Suprapubic skin (tissue), 4 donors: ENCODE measurements around the gene GLT8D2. TPM values are rescaled to one million over a fixed set of nuclear protein-coding genes. Genes with fewer than 3 reads are reported as not detected.

Experiments used
- DNase-seq, 2 donors: peaks; one replicate each; pipeline ENCODE4 v3.0.0-alpha.2; 2019; ENCODE audit warnings: low spot score in 2 of 2
- H3K27ac ChIP-seq: fragments of 200-600 bp; sonication (generic); one replicate; pipeline ENCODE4 v1.5.1; 2019
- H3K27me3 ChIP-seq: fragments of 200-600 bp; sonication (generic); one replicate; pipeline ENCODE4 v1.5.1; 2019
- H3K36me3 ChIP-seq: fragments of 200-600 bp; sonication (generic); one replicate; pipeline ENCODE4 v1.5.1; 2019
- H3K4me1 ChIP-seq: fragments of 200-600 bp; sonication (generic); one replicate; pipeline ENCODE4 v1.5.1; 2019
- H3K4me3 ChIP-seq: fragments of 200-600 bp; sonication (generic); one replicate; pipeline ENCODE4 v1.5.1; 2019; ENCODE audit warnings: mild to moderate bottlenecking
- H3K9me3 ChIP-seq: fragments of 200-600 bp; sonication (generic); one replicate; pipeline ENCODE4 v1.5.1; 2019
- EP300 ChIP-seq: sonication (generic); formaldehyde crosslinking; IDR thresholded peaks from one replicate; pipeline ENCODE4 v1.6.1; 2017; ENCODE audit warnings: antibody characterized with exemption
- POLR2A ChIP-seq, 2 donors: fragments of 450-650 bp; IDR thresholded peaks; one replicate each; pipeline ENCODE4 v1.6.1; 2017; ENCODE audit warnings: antibody characterized with exemption in 2 of 2, mild to moderate bottlenecking in 2 of 2, moderate library complexity in 2 of 2
- POLR2AphosphoS5 ChIP-seq, 3 donors: sonication (generic); formaldehyde crosslinking; IDR thresholded peaks; one replicate each; pipeline ENCODE4 v1.6.1; 2017; ENCODE audit warnings: antibody characterized with exemption in 3 of 3
- WGBS: methylation state at CpG from one replicate; pipeline ENCODE4 v1.1.5; 2018; 5-methylcytosine and 5-hydroxymethylcytosine counted together
- total RNA-seq, 4 donors: library from RNA; depleted of rRNA; stranded (reverse); fragments of >200 nt; gene quantifications; one replicate each; pipeline ENCODE4 v1.1.0, GENCODE V29; 2016
- TF ChIP-seq, protein P1 (sequence below), 2 donors: fragments of 200-600 bp in 1 of 2; fragments of 450-650 bp in 1 of 2; sonication (generic) in 1 of 2; IDR thresholded peaks; one replicate each; pipeline ENCODE4 v1.5.1; 2016 to 2019; ENCODE audit warnings: antibody characterized with exemption in 2 of 2, mild to moderate bottlenecking in 1 of 2, moderate library complexity in 1 of 2

The GLT8D2 gene
- total RNA-seq, 4 donors from 2014 or later: 1.1 to 4.5 (median 2.0) TPM

DNA sequence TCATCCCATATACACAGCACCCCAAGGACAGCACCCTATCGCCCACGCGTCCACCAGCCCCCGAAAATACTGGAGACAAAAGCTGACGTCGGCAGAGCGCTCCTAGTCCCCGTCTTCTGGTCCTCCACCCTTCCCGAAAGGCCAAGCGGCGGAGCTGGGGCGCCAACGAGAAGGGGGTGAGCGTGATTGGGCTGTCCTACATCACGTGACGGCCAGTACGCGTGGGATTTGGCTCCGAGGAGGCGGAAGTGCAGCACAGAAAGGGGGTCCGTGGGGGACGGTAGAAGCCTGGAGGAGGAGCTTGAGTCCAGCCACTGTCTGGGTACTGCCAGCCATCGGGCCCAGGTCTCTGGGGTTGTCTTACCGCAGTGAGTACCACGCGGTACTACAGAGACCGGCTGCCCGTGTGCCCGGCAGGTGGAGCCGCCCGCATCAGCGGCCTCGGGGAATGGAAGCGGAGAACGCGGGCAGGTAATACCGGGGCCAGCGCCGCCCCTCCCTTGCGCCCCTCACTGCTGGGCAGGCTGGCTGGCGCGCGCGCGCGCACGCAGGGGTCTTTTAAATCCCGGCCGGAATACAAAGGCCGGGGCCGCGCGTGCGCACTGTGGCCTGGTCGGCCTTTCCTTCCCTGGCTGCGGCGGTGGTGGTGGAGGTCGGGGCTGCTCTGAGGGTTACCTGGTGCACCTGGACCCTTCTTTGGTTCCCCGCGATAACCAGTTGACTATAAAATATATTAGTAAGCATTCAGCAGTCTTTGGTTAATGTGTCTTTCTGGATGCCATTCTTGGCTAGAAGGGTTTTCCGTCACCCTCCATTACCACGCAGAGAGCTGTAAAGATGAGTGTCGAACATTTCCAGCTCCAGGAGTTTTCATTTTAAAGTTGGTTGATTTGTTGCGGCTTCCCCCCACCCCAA is 84.1 kb downstream of the GLT8D2 start, which contains the start of gene TDG:
TSS of gene TDG (plus strand) at position 283 of the 915 bp plus-strand sequence. CDS start at position 449, 166 bp downstream.
- peak within 1 kb of the TSS; percentile 96 for H3K27ac ChIP-seq
- H3K4me1 ChIP-seq: peaks cover 46% of the 10 kb centered on the region
- no peaks in the 10 kb centered on the region for H3K9me3 ChIP-seq
- H3K27me3 ChIP-seq: no peaks in the 10 kb centered on the region
- 0% methylated on average over 20 of the region's 64 CpGs for WGBS
- no peaks in the 10 kb centered on the region for H3K36me3 ChIP-seq
- TF ChIP-seq POLR2A (IDR thresholded peaks at IDR 0.05) (peak; percentile 53 to 81), POLR2AphosphoS5 (IDR thresholded peaks at IDR 0.05) (peak in 2 of 3 donors; percentile 74 to 85), EP300 (no peak)
- TF ChIP-seq, protein P1, sequence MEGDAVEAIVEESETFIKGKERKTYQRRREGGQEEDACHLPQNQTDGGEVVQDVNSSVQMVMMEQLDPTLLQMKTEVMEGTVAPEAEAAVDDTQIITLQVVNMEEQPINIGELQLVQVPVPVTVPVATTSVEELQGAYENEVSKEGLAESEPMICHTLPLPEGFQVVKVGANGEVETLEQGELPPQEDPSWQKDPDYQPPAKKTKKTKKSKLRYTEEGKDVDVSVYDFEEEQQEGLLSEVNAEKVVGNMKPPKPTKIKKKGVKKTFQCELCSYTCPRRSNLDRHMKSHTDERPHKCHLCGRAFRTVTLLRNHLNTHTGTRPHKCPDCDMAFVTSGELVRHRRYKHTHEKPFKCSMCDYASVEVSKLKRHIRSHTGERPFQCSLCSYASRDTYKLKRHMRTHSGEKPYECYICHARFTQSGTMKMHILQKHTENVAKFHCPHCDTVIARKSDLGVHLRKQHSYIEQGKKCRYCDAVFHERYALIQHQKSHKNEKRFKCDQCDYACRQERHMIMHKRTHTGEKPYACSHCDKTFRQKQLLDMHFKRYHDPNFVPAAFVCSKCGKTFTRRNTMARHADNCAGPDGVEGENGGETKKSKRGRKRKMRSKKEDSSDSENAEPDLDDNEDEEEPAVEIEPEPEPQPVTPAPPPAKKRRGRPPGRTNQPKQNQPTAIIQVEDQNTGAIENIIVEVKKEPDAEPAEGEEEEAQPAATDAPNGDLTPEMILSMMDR (IDR thresholded peaks at IDR 0.05): no peak
- DNase-seq: peak; percentile 99
- peak within 1 kb of the TSS; percentile 81 for H3K4me3 ChIP-seq

DNA sequence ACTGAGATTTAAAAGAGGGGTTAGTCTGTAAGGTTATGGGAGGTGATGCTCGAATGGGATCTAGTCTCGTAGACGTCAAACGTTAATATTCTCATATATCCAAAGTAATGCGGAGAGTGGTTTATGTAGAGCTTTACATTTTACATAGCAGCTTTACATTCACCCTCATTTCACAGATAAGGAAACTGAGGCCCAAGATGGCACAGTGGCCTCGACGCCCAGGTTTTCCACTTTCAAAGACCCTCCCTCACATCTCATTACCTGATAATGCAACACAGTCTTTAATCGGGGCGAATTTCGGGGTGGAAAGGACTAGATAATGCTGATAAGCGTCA is 84.8 kb downstream of the GLT8D2 start:
- peak overlapping the region; percentile 81 for H3K4me3 ChIP-seq
- no peaks in the 10 kb centered on the region for H3K36me3 ChIP-seq
- no peak for TF ChIP-seq POLR2AphosphoS5 (IDR thresholded peaks at IDR 0.05)
- TF ChIP-seq, protein P1 (IDR thresholded peaks at IDR 0.05): no peak
- TF ChIP-seq EP300: no peak
- TF ChIP-seq POLR2A (IDR thresholded peaks at IDR 0.05): no peak
- H3K9me3 ChIP-seq: no peaks in the 10 kb centered on the region
- H3K27me3 ChIP-seq: no peaks in the 10 kb centered on the region
- H3K4me1 ChIP-seq: peaks cover 46% of the 10 kb centered on the region
- no peak for DNase-seq
- WGBS: under 1% methylated on average over 11 of the region's 11 CpGs
- peak overlapping the region; percentile 96 for H3K27ac ChIP-seq

DNA sequence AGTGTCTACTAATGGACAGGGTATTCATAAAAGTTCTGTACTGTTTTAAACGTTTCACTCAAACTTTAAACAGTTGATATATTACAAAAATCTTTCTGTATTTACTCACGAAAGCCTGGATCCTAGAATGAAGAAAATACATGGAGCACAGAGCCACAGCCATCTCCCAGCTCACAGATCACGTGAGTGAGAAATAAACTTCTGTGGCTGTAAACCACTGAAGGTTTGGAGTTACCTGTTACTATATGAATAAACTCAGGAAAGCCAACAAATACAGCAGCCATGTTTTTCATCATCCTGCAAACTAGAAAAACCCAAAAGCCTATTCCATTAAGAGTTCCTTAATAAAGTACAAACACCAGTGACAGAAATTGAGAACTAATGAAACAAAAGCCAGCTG is 85.2 kb downstream of the GLT8D2 start:
- no peak for TF ChIP-seq POLR2A (IDR thresholded peaks at IDR 0.05)
- TF ChIP-seq, protein P1 (IDR thresholded peaks at IDR 0.05): no peak
- no peak for TF ChIP-seq EP300
- TF ChIP-seq POLR2AphosphoS5 (IDR thresholded peaks at IDR 0.05): no peak
- DNase-seq: no peak
- peaks cover 46% of the 10 kb centered on the region for H3K4me1 ChIP-seq
- H3K27ac ChIP-seq: peak overlapping the region; percentile 96
- H3K27me3 ChIP-seq: no peaks in the 10 kb centered on the region
- no peaks in the 10 kb centered on the region for H3K36me3 ChIP-seq
- 21% methylated on average over 3 of the region's 3 CpGs for WGBS
- no peaks in the 10 kb centered on the region for H3K9me3 ChIP-seq
- H3K4me3 ChIP-seq: peak overlapping the region; percentile 81

DNA sequence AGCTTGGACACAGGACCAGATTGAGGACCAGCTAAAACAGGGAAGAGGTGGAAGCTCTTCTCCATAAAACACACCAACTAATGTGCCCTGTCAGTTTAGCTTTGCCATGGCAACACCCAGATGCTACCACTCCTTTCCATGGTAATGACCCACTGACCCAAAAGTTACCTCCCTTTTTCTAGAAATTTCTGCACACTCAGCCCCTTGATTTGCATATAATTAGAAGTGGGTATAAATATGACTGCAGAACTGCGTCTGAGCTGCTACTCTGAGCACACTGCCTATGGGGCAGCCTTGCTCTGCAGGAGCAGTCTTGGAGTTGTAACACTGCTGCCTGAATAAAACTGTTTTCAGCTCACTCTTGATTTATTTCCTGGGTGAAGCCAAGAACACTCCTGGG is 87.5 kb downstream of the GLT8D2 start:
- no peaks in the 10 kb centered on the region for H3K36me3 ChIP-seq
- no peak for TF ChIP-seq POLR2A (IDR thresholded peaks at IDR 0.05)
- TF ChIP-seq EP300: no peak
- TF ChIP-seq, protein P1 (IDR thresholded peaks at IDR 0.05): no peak
- TF ChIP-seq POLR2AphosphoS5 (IDR thresholded peaks at IDR 0.05): no peak
- H3K4me1 ChIP-seq: peaks cover 32% of the 10 kb centered on the region
- H3K27ac ChIP-seq: no peak overlapping the region
- no peak overlapping the region for H3K4me3 ChIP-seq
- no peaks in the 10 kb centered on the region for H3K9me3 ChIP-seq
- H3K27me3 ChIP-seq: no peaks in the 10 kb centered on the region
- 31% methylated on average over 1 of the region's 1 CpG for whole genome bisulfite sequencing
- no peak for DNase-seq

DNA sequence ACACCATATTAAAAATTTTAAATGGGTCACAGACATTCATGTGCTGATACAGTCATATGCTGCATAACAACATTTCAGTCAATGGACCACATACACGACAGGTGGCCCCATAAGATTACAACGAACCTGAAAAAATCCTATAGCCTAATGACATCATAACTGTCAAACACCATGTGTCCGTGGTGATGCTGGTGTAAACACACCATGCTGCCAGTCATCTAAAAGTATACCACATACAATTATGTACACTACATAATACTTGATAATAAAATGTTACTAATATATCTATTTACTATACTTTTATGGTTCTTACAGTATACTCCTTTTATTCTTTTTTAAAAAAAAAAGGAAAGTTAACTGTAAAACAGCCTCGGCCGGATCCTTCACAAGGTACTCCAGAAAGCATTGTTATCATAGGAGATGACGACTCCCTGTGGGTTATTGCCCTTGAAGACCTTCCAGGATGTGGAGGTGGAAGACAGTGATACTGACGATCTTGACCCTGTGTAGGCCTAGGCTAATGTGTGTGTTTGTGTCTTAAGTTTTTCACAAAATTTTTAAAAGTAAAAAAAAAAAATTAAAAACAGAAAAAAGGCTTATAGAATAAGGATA is 89.3 kb downstream of the GLT8D2 start:
- no peak overlapping the region for H3K27ac ChIP-seq
- H3K27me3 ChIP-seq: no peaks in the 10 kb centered on the region
- H3K4me1 ChIP-seq: peaks cover 33% of the 10 kb centered on the region
- no peak for DNase-seq
- WGBS: 70% methylated on average over 7 of the region's 7 CpGs
- no peak for TF ChIP-seq POLR2A (IDR thresholded peaks at IDR 0.05)
- TF ChIP-seq, protein P1 (IDR thresholded peaks at IDR 0.05): no peak
- H3K4me3 ChIP-seq: no peak overlapping the region
- no peaks in the 10 kb centered on the region for H3K9me3 ChIP-seq
- H3K36me3 ChIP-seq: no peaks in the 10 kb centered on the region
